Stimulated activated CD8-positive, alpha-beta memory T cell treated with anti-CD3 and anti-CD28 coated beads, Interleukin-12 subunit alpha, Interleukin-12 subunit beta, amount 100 ng/mL, for 1 hour (primary cell): Measurements from ENCODE around the gene CCDC30.
"Not testable (repeated sequence)": the region's sequence is repeated elsewhere in the genome, so short reads cannot be mapped to it uniquely, and the experiment has no call there.

Source experiments
- DNase-seq: peaks from one replicate; pipeline ENCODE4 v3.0.0-alpha.2; 2020; ENCODE audit warnings: low read depth

The CCDC30 gene

DNA sequence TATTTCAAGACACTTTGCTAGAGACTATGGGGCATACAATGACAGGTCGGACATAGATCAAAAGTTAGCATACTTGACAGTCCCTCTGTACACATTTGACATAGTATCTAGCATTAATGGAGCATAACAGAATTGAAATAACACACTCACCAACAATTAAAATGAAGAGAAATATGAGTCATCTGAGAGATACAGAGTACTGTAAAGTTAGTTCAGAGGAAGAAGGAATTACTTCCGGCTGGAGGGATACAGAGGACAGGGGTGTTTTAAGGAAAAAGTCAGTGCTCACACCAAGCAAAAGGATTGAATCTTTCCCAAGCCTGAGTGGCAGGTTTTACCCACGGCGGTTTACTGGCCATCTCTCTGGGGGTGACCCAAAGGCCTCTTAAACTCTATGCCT, 9.7 kb upstream of the CCDC30 start:
- no peak for DNase-seq

DNA sequence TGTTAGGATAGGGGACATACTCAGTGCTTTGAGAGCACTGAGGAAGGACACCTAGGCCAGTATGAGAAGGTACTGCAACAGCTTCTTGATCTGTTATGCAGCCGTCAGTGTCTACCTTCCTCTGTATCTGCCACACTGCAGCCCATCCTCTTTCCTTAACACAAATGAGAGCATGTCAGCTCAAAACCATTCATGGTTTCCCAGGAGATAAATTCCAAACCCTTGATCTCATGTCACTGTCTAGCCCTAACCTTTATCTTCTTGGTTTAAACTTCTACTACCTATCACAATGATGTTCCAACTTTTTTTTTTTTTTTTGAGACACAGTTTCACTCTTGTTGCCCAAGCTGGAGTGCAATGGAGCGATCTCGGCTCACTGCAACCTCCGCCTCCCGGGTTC, 8.7 kb upstream of the CCDC30 start:
- DNase-seq = no peak

DNA sequence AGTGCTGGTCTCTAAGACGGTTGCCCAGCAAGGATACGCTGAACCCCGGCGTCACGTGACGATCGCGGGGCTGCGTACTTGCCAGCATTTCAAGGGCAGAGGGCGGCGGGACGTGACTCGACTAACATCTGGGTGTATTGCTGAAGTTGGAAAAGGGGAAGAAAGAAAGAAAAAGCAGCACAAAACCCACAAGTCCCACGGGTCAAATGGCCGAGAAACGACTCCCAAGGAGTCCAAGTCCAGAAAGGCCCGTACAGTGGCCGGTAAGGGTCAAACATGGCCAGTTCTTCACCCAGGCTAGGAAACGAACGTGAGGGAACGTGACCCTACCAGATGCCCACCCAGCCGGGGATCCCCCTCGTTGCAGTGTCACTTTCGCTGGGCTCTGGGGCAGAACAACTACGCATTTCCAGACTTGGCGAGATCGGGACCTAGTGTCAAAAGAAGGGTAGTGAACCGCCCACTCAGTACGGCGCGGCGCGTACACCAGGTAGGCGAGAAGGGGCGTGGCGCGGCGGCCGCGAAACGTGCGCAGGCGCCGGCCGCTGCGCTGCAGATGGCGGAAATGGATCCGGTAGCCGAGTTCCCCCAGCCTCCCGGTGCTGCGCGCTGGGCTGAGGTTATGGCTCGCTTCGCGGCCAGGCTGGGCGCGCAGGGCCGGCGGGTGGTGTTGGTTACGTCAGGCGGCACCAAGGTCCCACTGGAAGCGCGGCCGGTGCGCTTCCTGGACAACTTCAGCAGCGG, 6.9 kb upstream of the CCDC30 start, which contains the start of the genes PPCS and ZMYND12:
PPCS (plus strand) TSS at position 534 of the 744 bp plus-strand sequence; CDS start at position 557, 23 bp downstream.
ZMYND12 (minus strand) TSS at position 13 of the 744 bp plus-strand sequence. CDS start 25 bp downstream, outside the sequence.
- DNase-seq = peak; percentile 83

DNA sequence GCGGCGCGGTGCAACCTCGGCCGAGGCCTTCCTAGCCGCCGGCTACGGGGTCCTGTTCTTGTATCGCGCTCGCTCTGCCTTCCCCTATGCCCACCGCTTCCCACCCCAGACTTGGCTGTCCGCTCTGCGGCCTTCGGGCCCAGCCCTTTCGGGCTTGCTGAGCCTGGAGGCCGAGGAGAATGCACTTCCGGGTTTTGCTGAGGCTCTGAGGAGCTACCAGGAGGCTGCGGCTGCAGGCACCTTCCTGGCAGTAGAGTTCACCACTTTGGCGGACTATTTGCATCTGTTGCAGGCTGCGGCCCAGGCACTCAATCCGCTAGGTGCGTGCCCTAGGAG, 6.4 kb upstream of the CCDC30 start:
- peak; percentile 42 for DNase-seq

DNA sequence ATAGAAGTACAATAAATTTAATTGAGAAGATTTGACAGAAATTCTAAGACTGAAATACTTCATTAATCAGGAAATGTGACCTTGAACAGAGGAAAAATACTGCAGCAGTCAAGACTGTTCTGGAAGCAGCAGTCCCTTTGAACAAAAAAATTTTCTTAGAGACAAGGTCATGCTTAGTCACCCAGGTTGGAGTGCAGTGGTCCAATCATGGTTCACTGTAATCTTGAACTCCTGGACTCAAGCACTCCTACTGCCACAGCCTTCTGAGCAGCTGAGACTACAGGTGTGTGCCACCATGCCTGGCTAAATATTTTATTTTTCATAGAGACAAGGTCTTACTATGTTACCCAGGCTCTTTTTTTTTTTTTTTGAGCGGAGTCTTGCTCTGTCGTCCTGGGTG, 1.9 kb upstream of the CCDC30 start:
- DNase-seq = no peak

DNA sequence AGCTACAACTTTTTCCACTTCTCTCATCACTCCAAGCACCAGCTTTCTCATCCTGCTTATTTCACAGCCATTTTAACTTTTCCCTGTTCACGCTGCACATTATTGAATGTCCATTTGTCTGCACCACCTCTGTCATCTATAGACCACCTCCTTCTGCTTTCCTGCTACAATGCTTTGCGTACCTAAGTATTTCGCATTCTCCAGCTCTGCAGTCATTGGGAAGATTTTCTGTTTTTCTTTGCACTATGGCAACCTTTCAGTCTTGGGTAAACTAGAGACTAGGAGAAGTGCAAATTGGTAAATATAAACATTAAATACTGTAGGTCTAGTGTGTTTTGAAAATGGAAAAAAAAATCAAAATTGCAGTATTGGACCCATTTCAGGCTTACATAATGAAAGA, 835 bp downstream of the CCDC30 start:
- no peak for DNase-seq

DNA sequence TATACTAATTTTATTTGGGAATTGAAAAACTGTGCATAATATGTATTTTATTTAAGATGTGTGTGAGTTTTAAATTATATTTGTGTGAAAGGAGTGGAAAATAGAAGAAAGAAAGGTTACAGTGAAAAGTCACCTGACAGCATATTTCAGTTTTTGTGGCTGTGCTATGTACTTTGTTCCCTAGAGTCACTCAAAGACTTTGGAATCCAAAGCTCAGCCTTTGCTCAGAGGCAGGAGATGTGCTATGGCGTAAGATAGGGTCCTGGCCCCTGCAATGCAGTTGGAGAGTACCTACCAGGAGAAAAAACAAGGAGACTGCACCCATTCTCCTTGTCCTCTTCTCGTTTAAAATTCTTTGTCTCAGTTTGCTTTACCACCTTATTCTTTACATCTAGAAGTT, 2.9 kb downstream of the CCDC30 start:
- DNase-seq = no peak

DNA sequence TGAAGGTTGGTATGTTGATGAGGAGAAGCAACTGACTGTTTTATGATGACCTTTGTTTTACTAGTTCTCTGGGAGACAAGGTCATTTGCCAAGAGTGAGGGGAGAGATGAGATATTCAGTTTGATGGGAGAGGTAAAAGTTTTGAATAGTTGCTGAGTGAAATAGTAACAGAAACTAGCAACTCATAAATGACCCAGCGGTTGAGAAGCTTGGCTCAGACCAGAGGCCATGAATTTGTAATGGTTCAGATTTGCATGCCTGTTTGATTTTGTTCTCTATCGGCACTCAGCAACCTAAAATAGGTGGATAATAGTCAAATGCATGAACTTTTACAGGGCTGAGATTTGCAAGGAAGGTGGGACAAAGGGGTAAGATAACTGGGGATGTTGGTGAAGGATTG, 6.6 kb downstream of the CCDC30 start:
- DNase-seq = no peak

DNA sequence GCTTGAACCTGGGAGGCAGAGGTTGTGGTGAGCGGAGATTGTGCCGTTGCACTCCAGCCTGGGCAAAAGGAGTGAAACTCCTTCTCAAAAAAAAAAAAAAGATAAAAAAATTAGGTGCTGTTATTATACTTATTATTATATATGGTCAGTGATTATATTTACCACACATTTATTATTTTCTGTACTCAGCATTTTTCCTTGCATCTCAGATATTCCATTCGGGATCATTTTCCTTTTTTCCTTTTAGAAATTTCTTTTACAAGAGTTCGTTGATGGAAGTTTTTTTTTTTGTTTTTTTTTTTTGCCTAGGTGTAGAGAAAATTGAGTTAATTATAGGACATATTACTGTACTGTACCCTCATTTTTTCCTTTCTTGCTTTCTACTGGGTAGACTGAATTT, 13.5 kb downstream of the CCDC30 start:
- no peak for DNase-seq

DNA sequence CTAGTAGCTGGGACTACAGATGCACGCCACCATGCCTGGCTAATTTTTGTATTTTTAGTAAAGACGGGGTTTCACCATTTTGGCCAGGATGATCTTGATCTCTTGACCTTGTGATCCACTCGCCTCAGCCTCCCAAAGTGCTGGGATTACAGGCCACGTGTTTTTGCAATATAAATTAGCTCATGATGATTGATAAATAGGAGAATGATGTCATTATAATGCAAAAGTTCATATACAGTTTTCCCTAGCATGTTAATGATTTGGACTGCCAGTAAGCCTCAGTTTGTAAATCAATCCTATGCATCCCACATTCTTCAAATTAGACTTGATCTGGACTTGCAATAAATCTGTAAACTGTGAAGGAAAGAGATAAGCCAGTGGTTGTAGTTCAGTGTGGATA, 14.3 kb downstream of the CCDC30 start:
- not testable (repeated sequence) for DNase-seq

DNA sequence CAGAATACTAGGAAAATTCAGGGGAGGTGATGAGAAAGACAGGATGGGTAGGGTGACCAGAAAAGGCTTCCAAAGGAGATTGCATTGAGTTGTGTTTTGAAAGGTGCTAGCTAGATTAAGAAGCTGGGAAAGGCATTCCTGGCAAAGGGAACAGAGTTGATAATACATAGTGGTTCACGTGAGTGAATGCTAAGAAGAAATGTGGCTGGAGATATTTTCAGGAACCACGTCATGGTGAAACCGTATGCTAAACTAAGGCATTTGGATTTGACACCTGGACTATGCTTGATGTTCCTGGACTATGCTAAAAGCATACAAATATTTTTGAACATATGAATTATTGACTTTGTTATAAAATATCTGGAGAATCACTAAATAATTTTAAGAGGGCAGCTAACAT, 14.7 kb downstream of the CCDC30 start:
- no peak for DNase-seq

DNA sequence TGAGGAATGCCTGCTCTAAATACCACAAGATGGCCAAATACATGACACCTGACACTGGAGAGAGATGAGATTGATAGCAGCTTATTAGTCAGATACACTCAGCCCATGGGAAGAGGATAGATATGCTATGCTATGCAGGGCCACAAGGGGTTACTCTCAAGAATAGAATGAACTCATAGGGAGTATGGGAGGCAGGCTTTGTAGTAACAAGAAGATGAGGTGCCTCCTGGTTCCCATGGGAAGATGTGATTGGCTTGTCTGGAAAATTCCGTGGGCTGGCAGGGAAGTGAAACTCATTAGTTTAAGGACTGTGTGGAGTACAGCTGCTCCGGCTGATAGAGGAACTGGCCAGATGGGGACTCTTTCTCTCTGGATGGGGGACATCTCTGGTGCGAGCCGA, 16.5 kb downstream of the CCDC30 start:
- no peak for DNase-seq

DNA sequence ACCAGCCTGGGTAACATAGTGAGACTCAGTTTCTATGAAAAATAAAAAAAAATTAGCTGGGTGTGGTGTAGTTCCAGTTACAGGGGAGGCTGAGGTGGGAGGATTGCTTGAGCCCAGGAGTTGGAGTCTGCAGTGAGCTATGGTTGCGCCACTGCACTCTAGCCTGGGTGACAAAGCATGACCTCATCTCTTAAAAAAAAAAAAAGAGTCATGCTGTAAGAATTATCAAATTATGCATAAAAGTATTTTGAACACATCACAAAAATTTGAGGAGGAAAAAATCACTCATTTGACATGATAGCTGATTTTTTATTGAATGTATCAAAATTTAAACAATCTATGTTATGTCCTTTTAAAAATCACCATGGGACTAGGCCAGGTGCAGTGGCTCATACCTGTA, 17.8 kb downstream of the CCDC30 start:
- no peak for DNase-seq

DNA sequence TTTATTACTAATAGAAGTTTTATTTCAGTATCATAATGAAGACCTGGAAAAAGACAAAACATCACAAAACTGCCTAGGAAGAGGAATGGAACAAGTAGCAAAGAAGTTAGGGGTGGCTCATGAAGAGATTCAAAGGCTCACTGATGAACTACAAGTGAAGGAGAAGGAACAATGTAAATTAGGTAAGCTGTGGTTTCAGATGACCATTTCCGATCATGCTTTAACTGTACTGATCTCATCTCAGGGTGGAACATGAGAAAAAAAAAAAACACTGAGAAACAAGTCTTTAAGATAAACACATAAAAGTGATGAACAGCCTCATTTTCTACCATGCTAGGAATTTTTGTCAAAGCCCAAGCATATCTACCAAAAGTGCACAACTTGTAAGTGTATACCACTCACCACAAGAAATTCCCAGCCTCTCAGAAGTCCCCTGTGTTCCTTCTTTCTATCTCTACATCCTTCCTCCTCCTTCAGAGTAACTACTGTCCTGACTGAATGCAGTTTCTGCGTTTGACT, 19.6 kb downstream of the CCDC30 start:
- no peak for DNase-seq

DNA sequence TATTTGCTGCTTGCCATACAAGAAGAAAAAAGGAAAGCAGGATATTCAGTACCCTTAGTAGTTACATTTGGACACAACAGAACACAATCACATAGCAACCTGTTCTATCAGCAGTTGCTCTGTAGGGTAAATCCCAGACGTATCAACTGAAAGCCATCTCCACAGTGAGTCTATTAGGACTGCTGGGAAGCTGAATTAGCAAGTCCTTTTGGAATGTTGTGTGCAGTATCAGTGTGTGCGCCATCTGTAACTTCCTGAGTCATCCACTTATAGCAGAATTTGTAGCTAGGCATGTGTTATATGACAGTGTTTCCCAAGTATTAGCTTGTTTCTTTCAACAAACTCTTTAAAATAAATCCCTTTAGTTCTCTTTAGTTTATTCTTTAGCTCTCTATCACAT, 21.3 kb downstream of the CCDC30 start:
- DNase-seq = no peak

DNA sequence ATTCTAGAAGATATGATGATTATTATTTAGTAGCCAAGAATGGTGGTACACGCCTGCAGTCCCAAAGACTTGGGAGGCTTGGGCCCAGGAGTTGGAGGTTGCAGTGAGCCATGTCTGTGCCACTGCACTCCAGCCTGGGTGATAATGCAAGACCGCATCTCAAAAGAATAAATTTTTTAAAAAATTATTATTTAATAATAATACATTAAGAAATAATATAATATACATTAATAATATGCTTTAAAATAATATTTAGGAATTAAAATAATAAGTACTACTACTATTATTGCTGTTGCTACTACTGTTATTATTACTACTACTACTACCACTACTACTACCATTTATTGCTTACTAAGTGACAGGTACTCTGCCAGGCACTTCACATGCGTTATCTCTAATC, 27.2 kb downstream of the CCDC30 start:
- DNase-seq = no peak

DNA sequence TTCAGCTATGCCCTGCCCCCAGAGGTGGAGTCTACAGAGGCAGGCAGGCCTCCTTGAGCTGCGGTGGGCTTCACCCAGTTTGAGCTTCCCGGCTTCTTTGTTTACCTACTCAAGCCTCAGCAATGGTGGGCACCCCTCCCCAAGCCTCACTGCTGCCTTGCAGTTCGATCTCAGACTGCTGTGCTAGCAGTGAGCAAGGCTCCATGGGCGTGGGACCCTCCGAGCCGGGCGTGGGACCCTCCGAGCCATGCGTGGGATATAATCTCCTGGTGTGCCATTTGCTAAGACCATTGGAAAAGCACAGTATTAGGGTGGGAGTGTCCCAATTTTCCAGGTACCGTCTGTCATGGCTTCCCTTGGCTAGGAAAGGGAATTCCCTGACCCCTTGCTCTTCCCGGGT, 38.9 kb downstream of the CCDC30 start:
- DNase-seq = not testable (repeated sequence)

DNA sequence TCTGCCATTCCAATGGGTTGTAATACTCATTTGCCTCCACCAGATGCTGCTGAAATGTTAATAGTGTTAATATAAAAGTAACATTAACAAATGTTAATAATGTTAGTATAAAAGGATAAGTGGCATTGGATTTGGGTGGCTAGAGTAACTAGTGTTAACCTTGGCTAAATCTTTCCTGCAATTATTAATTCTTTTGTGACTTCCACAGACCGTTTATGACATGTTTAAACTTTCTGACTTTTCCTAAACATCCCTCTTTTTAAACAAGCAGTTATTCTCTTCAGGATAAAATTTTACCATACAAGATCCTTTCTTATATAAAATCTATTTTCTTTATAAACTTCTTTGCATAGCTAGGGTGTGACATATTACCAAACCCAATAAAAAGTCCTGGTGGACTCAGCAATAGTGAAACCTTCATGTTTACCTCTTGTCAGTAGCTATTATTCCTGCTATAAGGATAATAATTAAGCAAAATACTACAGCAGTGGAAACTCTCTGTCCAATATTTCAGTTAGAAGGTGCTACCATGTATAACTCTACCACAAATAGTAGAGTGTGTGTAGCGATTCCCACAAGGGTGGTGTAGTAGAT, 41.5 kb downstream of the CCDC30 start:
- no peak for DNase-seq

DNA sequence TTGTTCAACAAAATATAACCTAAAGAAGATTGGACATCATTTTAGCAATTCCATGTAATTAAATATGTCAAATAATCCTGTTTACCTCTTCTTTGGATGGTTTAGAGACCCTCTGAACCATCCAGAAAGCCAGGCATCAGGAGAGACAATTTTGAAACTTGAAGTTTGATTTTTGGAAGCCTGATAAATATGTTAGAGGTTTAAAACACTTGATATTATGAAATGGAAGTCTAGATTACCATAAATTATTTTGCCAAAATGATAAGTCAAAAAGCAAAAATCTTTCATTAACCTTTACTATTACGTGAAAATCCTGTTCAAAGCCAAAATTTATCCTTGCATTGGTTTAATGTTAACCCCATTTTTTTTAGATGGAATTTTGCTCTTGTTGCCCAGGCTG, 43.5 kb downstream of the CCDC30 start:
- DNase-seq = no peak

DNA sequence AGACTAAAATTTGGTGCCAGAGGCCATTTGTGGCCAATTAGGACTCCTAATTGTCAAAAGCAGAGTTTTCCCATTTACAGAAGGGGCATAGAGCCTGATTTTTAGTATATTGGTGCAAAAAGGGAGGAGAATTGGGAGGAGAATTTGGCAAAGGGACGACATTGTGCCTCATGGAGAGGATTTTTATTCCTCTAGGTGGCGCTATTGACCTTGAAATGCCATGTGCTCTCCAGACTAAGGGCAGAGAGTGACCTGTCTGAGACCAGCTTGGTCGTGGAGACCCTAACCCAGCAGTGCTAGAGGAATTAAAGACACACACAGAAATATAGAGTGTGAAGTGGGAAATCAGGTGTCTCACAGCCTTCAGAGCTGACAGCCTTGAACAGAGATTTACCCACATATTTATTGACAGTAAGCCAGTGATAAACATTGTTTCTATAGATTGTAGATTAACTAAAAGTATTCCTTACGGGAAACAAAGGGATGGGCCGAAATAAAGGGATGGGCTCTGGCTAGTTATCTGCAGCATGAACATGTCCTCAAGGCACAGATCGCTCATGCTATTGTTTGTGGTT, 48.6 kb downstream of the CCDC30 start:
- DNase-seq = not testable (repeated sequence)

DNA sequence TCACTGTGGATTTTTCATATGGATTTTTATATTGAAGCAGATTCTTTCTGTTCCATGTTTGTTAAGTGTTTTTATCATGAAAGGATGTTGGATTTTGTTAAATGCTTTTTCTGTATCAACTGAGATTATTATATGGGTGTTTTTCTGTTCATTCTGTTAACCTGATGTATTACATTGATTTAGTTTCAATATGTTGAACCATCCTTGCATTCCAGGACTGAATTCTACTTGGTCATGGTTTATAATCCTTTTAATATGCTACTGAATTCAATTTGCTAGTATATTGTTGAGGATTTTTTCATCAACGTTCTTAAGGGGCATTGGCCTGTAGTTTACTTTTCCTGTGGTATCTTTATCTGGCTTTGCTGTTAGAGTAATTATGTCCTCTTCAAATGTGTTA, 55.8 kb downstream of the CCDC30 start:
- no peak for DNase-seq

DNA sequence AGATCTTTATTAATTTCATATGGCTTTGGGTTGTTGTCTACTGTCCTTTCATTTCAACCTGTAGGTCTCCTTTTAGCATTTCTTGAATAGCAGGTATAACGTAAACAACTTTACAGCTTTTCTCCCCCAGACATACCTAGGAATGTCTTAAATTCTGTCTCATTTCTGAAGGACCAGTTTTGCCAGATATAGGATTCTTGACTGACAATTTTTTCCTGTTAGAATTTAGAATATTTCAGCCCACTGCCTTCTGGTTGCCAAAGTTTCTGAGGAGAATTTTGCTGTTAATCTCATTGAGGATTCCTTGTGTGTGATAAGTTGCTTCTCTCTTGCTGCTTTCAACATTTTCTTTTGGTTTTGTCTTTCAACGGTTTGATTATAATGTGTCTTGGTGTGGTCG, 60.1 kb downstream of the CCDC30 start:
- no peak for DNase-seq

DNA sequence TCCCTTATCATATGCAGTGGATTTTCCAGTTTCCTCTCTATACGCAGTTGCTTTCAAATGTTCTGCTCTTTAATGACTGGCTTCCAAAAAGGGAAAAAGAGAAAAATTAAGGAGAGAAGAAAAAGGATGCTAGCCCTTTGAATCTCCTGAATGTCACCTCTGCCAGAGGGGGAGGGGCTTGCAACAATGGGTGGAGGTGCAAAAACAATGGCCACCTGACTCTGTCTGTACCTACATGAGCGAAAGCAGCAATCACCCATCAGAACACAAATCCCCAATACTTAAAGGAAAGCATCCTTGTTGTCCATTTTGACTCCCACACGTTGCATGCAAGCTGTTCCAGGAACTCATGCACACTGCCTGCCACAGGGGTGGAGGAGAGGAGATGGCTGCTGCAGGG, 61.2 kb downstream of the CCDC30 start:
- DNase-seq = no peak
